ENCODE data around the gene TXNL4B. TPM values are rescaled to one million over a fixed set of nuclear protein-coding genes. Genes with fewer than 3 reads are reported as not detected.
"Not testable (repeated sequence)": the region's sequence is repeated elsewhere in the genome, so short reads cannot be mapped to it uniquely, and the experiment has no call there.

The TXNL4B gene
- total RNA-seq, 1 experiment from 2014 or later = 12.2 TPM

- no peak overlapping the region for H2AFZ ChIP-seq
- H3K36me3 ChIP-seq (ENCODE audit: low read depth) = peaks cover 34% of the 10 kb centered on the region
- no peaks in the 10 kb centered on the region for H4K20me1 ChIP-seq (ENCODE audit: insufficient read depth)
- no TSS peak for BruUV-seq (replicated peaks)
- H3K27me3 ChIP-seq (ENCODE audit: insufficient read depth, low read depth) = no peaks in the 10 kb centered on the region
- no peak for TF ChIP-seq CTCF (conservative IDR thresholded peaks at IDR 0.05)
- TF ChIP-seq EZH2 (IDR thresholded peaks at IDR 0.05; ENCODE audit: low read depth) = no peak
- no peak overlapping the region for H3K27ac ChIP-seq
- no peaks in the 10 kb centered on the region for H3K79me2 ChIP-seq (ENCODE audit: low read depth)
- no peaks in the 10 kb centered on the region for H3K9me2 ChIP-seq (ENCODE audit: insufficient read depth)
- peaks cover 13% of the 10 kb centered on the region for H3K4me1 ChIP-seq (replicated peaks; ENCODE audit: insufficient read depth)
- 0 out of 2 replicates have a peak, but pooled peaks cover 6% of the 10 kb centered on the region for H3F3A ChIP-seq (ENCODE audit: insufficient read depth, low read depth)
- ChIA-PET POLR2A (ENCODE audit: unreplicated experiment) (no interaction called here), CTCF (interaction anchor here (0.5 kb wide), 1 partner anchor 520 kb away, joined by 6 read pairs; no protein-coding TSS in a partner anchor)
- H3K4me2 ChIP-seq = no peak overlapping the region
- DNase-seq = no peak
- intact Hi-C loops (cut with micrococcal nuclease; ENCODE audit: unreplicated experiment) = no loop called here
- H3K4me3 ChIP-seq = no peak overlapping the region
- peaks cover 6% of the 10 kb centered on the region; the same call in 1 of the 2 replicates for H3K9me3 ChIP-seq (ENCODE audit: insufficient read depth, low read depth)
Observed at GRCh38 chr16:72084445-72084844, 9.0 kb downstream of the TXNL4B start.

- H3K9me2 ChIP-seq (ENCODE audit: insufficient read depth) = no peaks in the 10 kb centered on the region
- ChIA-PET CTCF (no interaction called here), POLR2A (ENCODE audit: unreplicated experiment) (no interaction called here)
- H3K9me3 ChIP-seq (ENCODE audit: insufficient read depth, low read depth) = peaks cover 6% of the 10 kb centered on the region; the same call in 1 of the 2 replicates
- H3K4me1 ChIP-seq (replicated peaks; ENCODE audit: insufficient read depth) = peaks cover 13% of the 10 kb centered on the region
- H3K36me3 ChIP-seq (ENCODE audit: low read depth) = peaks cover 33% of the 10 kb centered on the region
- no peak overlapping the region for H3K4me2 ChIP-seq
- 0 out of 2 replicates have a peak, but pooled peaks cover 6% of the 10 kb centered on the region for H3F3A ChIP-seq (ENCODE audit: insufficient read depth, low read depth)
- intact Hi-C loops (cut with micrococcal nuclease; ENCODE audit: unreplicated experiment) = no loop called here
- no peak overlapping the region for H3K4me3 ChIP-seq
- H4K20me1 ChIP-seq (ENCODE audit: insufficient read depth) = no peaks in the 10 kb centered on the region
- no peak for TF ChIP-seq EZH2 (IDR thresholded peaks at IDR 0.05; ENCODE audit: low read depth)
- no peak for TF ChIP-seq CTCF (conservative IDR thresholded peaks at IDR 0.05)
- no peaks in the 10 kb centered on the region for H3K79me2 ChIP-seq (ENCODE audit: low read depth)
- no peak overlapping the region for H2AFZ ChIP-seq
- DNase-seq = no peak
- H3K27ac ChIP-seq = no peak overlapping the region
- no TSS peak for BruUV-seq (replicated peaks)
- no peaks in the 10 kb centered on the region for H3K27me3 ChIP-seq (ENCODE audit: insufficient read depth, low read depth)
Observed at GRCh38 chr16:72083778-72084404, 9.5 kb downstream of the TXNL4B start.

GRCh38 chr16:72076991-72077706 lies 16.3 kb downstream of the TXNL4B start:
- H2AFZ ChIP-seq; BruUV-seq (replicated peaks): not testable (repeated sequence)

GRCh38 chr16:72075067-72075466 lies 18.4 kb downstream of the TXNL4B start:
- intact Hi-C loops (cut with micrococcal nuclease; ENCODE audit: unreplicated experiment); H3K4me3 ChIP-seq; H3K79me2 ChIP-seq (ENCODE audit: low read depth); H3F3A ChIP-seq (ENCODE audit: insufficient read depth, low read depth); CTCF ChIA-PET; H3K27ac ChIP-seq; DNase-seq; H4K20me1 ChIP-seq (ENCODE audit: insufficient read depth); H3K4me2 ChIP-seq; H3K27me3 ChIP-seq (ENCODE audit: insufficient read depth, low read depth); BruUV-seq (replicated peaks); H3K9me3 ChIP-seq (ENCODE audit: insufficient read depth, low read depth); H3K36me3 ChIP-seq (ENCODE audit: low read depth); H3K9me2 ChIP-seq (ENCODE audit: insufficient read depth); H2AFZ ChIP-seq; POLR2A ChIA-PET (ENCODE audit: unreplicated experiment); H3K4me1 ChIP-seq (replicated peaks; ENCODE audit: insufficient read depth): not testable (repeated sequence)

More at GRCh38 chr16:72076991-72077706, 16.3 kb downstream of the TXNL4B start:
- CTCF ChIA-PET; H3K9me2 ChIP-seq (ENCODE audit: insufficient read depth); H3K4me2 ChIP-seq; DNase-seq; H3K9me3 ChIP-seq (ENCODE audit: insufficient read depth, low read depth); intact Hi-C loops (cut with micrococcal nuclease; ENCODE audit: unreplicated experiment); H4K20me1 ChIP-seq (ENCODE audit: insufficient read depth); H3K27ac ChIP-seq; H3K4me1 ChIP-seq (replicated peaks; ENCODE audit: insufficient read depth); H3F3A ChIP-seq (ENCODE audit: insufficient read depth, low read depth); H3K36me3 ChIP-seq (ENCODE audit: low read depth); H3K4me3 ChIP-seq; H3K27me3 ChIP-seq (ENCODE audit: insufficient read depth, low read depth); H3K79me2 ChIP-seq (ENCODE audit: low read depth): not testable (repeated sequence)
- POLR2A ChIA-PET (ENCODE audit: unreplicated experiment) = interaction anchor here (0.7 kb wide), 1 partner anchor 17 kb away, joined by 7 read pairs; the partner anchor contains the start of gene DHX38

Measured in PC-9 (cell line).